PC-3 (cell line): Measurements from ENCODE around the gene MYH9.

Experiments used
- CTCF ChIP-seq: fragments of 300-600 bp; sonication (generic); conservative IDR thresholded peaks from 2 replicates; pipeline ENCODE4 v1.5.1; 2017; ENCODE audit warnings: antibody characterized with exemption, low read depth, mild to moderate bottlenecking, low read length
- EZH2phosphoT487 ChIP-seq: fragments of 300-600 bp; sonication (generic); IDR thresholded peaks from 2 replicates; pipeline ENCODE4 v1.6.1; 2018; ENCODE audit warnings: mild to moderate bottlenecking, antibody characterized with exemption, low read length, borderline replicate concordance

DNA sequence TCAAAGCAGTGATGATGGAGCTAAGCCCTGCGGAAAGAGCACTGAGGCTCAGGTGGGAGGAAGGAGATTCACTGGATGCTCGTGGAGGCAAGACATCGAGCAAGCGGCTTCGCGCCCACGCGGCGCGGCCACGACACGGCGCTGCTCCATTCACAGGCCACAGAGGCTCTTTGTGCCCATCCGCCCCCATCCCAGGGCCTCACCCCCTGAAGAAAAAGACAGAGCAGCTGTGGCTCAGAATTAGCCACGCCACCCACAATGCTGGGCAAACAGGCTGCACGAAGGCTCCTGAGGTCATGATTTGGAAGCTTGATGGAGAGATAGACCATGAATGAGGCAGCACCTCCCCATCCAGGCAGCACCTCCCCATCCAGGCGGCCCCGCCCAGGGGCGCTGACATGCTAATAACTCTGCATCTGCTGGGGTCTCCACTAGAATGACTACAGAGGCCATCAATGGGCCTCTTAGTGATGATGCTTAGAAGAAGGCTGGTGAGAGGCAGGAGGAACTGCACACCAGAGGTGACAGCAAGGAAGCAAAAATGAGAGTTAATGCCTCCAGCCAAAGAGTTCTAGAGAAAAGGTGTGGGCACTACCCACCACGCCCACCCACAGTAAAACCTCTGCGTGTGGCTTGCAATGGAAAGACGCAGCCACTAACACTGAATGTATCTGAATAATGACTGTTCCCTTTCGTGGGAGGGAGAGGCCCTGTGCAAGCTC, 43.5 kb downstream of the MYH9 start:
- TF ChIP-seq EZH2phosphoT487 = no peak
- TF ChIP-seq CTCF = no peak
